Naive B cell (primary cell): Measurements from ENCODE around the gene GCN1. TPM values are rescaled to one million over a fixed set of nuclear protein-coding genes. Genes with fewer than 3 reads are reported as not detected.

Experiments used
- ATAC-seq, 2 donors: fragments of 150-1000 bp; cut with Tn5 transposase; 2 replicates each; pipeline ENCODE4 v1.10.0; 2021; ENCODE audit warnings: low read depth in 2 of 2, mild to moderate bottlenecking in 2 of 2, moderate library complexity in 2 of 2
- DNase-seq: peaks from one replicate; pipeline ENCODE4 v3.0.0; 2022
- H3K27ac Mint-ChIP-seq, 6 donors: one replicate each; pipeline ENCODE4 v1.8.0; 2020 to 2022; ENCODE audit warnings: mild to moderate bottlenecking in 6 of 6, mixed read lengths in 6 of 6, moderate library complexity in 5 of 6, inconsistent platforms in 2 of 6
- H3K27me3 Mint-ChIP-seq, 3 donors: one replicate each; pipeline ENCODE4 v1.8.0; 2021 to 2022; ENCODE audit warnings: mixed read lengths in 3 of 3, mild to moderate bottlenecking in 1 of 3
- H3K36me3 Mint-ChIP-seq, 2 donors: one replicate each; pipeline ENCODE4 v1.8.0; 2020 to 2022; ENCODE audit warnings: mixed read lengths in 2 of 2, inconsistent platforms in 1 of 2, mild to moderate bottlenecking in 1 of 2
- H3K4me1 Mint-ChIP-seq, 3 donors: one replicate each; pipeline ENCODE4 v1.8.0; 2020 to 2022; ENCODE audit warnings: mixed read lengths in 3 of 3, inconsistent platforms in 1 of 3, mild to moderate bottlenecking in 1 of 3, moderate library complexity in 1 of 3
- H3K4me3 Mint-ChIP-seq, 8 donors: one replicate each; pipeline ENCODE4 v1.8.0; 2020 to 2022; ENCODE audit warnings: mild to moderate bottlenecking in 8 of 8, mixed read lengths in 8 of 8, moderate library complexity in 8 of 8, inconsistent platforms in 2 of 8
- H3K9me3 Mint-ChIP-seq, 7 donors: one replicate each; pipeline ENCODE4 v1.8.0; 2020 to 2022; ENCODE audit warnings: mixed read lengths in 7 of 7, mild to moderate bottlenecking in 5 of 7, inconsistent platforms in 2 of 7, moderate library complexity in 1 of 7
- polyA plus RNA-seq, 6 donors: library from polyadenylated mRNA; unstranded; fragments of 300-500 nt; fragmentation: Illumina TruSeq; gene quantifications; one replicate each; pipeline ENCODE4 v1.2.3, GENCODE V29; 2021; ENCODE audit warnings: low read depth in 6 of 6

Gene GCN1
- polyA plus RNA-seq, 6 donors from 2014 or later, result 11.1 to 23.9 (median 18.7) TPM

GRCh38 chr12:120235369-120236323, 41.1 kb upstream of the GCN1 start:
- ATAC-seq (peak in 1 of 2 donors; percentile 43), DNase-seq (no peak)
- Mint-ChIP-seq H3K4me3 (peak overlapping the region in 1 of 8 donors; percentile 62), H3K36me3 (no peaks in the 10 kb centered on the region), H3K4me1 (peaks cover 30 to 34% (median 32%) of the 10 kb centered on the region in 3 donors), H3K9me3 (peaks cover 0 to 2% (median 0%) of the 10 kb centered on the region in 7 donors), H3K27ac (peak overlapping the region in 1 of 6 donors; percentile 42), H3K27me3 (peaks cover 68 to 89% (median 72%) of the 10 kb centered on the region in 3 donors)

GRCh38 chr12:120234643-120235368, 40.3 kb upstream of the GCN1 start:
- no peak overlapping the region for H3K27ac Mint-ChIP-seq
- no peak overlapping the region for H3K4me3 Mint-ChIP-seq
- no peak for DNase-seq
- ATAC-seq, result no peak
- H3K9me3 Mint-ChIP-seq, result peaks cover 0 to 2% (median 0%) of the 10 kb centered on the region in 7 donors
- H3K27me3 Mint-ChIP-seq, result peaks cover 63 to 85% (median 65%) of the 10 kb centered on the region in 3 donors
- no peaks in the 10 kb centered on the region for H3K36me3 Mint-ChIP-seq
- H3K4me1 Mint-ChIP-seq, result peaks cover 30 to 34% (median 32%) of the 10 kb centered on the region in 3 donors

- Mint-ChIP-seq H3K4me3 (peak overlapping the region in 2 of 8 donors; percentile 15 to 67), H3K36me3 (no peaks in the 10 kb centered on the region), H3K9me3 (peaks cover 0 to 2% (median 0%) of the 10 kb centered on the region in 7 donors), H3K27me3 (peaks cover 50 to 83% (median 60%) of the 10 kb centered on the region in 3 donors), H3K27ac (peak overlapping the region in 1 of 6 donors; percentile 39), H3K4me1 (peaks cover 32 to 42% (median 36%) of the 10 kb centered on the region in 3 donors)
- no peak for DNase-seq
- no peak for ATAC-seq
Measured at GRCh38 chr12:120231316-120232011, 36.9 kb upstream of the GCN1 start.

- no peak for ATAC-seq
- H3K27ac Mint-ChIP-seq, result no peak overlapping the region
- H3K36me3 Mint-ChIP-seq, result no peaks in the 10 kb centered on the region
- peak overlapping the region in 1 of 8 donors; percentile 67 for H3K4me3 Mint-ChIP-seq
- peaks cover 47 to 79% (median 60%) of the 10 kb centered on the region in 3 donors for H3K27me3 Mint-ChIP-seq
- DNase-seq, result no peak
- H3K4me1 Mint-ChIP-seq, result peaks cover 37 to 46% (median 40%) of the 10 kb centered on the region in 3 donors
- H3K9me3 Mint-ChIP-seq, result peaks cover 0 to 2% (median 0%) of the 10 kb centered on the region in 7 donors
Measured at GRCh38 chr12:120230974-120231315, 36.4 kb upstream of the GCN1 start.

- H3K4me3 Mint-ChIP-seq, result no peak overlapping the region
- peaks cover 42 to 79% (median 58%) of the 10 kb centered on the region in 3 donors for H3K27me3 Mint-ChIP-seq
- DNase-seq (no peak), ATAC-seq (no peak)
- peaks cover 42 to 47% (median 42%) of the 10 kb centered on the region in 3 donors for H3K4me1 Mint-ChIP-seq
- H3K9me3 Mint-ChIP-seq, result no peaks in the 10 kb centered on the region
- no peak overlapping the region for H3K27ac Mint-ChIP-seq
- H3K36me3 Mint-ChIP-seq, result no peaks in the 10 kb centered on the region
Measured at GRCh38 chr12:120230326-120230973, 35.9 kb upstream of the GCN1 start.

- peak overlapping the region in 1 of 8 donors; percentile 47 for H3K4me3 Mint-ChIP-seq
- peaks cover 46 to 54% (median 50%) of the 10 kb centered on the region in 3 donors for H3K4me1 Mint-ChIP-seq
- no peak overlapping the region for H3K27ac Mint-ChIP-seq
- no peak for ATAC-seq
- no peaks in the 10 kb centered on the region for H3K9me3 Mint-ChIP-seq
- peaks cover 35 to 74% (median 62%) of the 10 kb centered on the region in 3 donors for H3K27me3 Mint-ChIP-seq
- no peaks in the 10 kb centered on the region for H3K36me3 Mint-ChIP-seq
- no peak for DNase-seq
Measured at GRCh38 chr12:120229487-120230325, 35.2 kb upstream of the GCN1 start.

- H3K36me3 Mint-ChIP-seq, result no peaks in the 10 kb centered on the region
- H3K9me3 Mint-ChIP-seq, result no peaks in the 10 kb centered on the region
- no peak overlapping the region for H3K27ac Mint-ChIP-seq
- H3K4me1 Mint-ChIP-seq, result peaks cover 50 to 58% (median 54%) of the 10 kb centered on the region in 3 donors
- ATAC-seq, result no peak
- H3K27me3 Mint-ChIP-seq, result peaks cover 33 to 67% (median 62%) of the 10 kb centered on the region in 3 donors
- no peak for DNase-seq
- H3K4me3 Mint-ChIP-seq, result no peak overlapping the region
Measured at GRCh38 chr12:120229071-120229486, 34.6 kb upstream of the GCN1 start.

- Mint-ChIP-seq H3K4me3 (peak overlapping the region in 5 of 8 donors; percentile 35 to 81 (median 45)), H3K36me3 (no peaks in the 10 kb centered on the region), H3K4me1 (peaks cover 47 to 55% (median 54%) of the 10 kb centered on the region in 3 donors), H3K9me3 (no peaks in the 10 kb centered on the region), H3K27ac (no peak overlapping the region), H3K27me3 (peaks cover 30 to 65% (median 56%) of the 10 kb centered on the region in 3 donors)
- peak; percentile 84 for DNase-seq
- ATAC-seq, result peak; percentile 86 to 89
Measured at GRCh38 chr12:120228291-120229070, 34.0 kb upstream of the GCN1 start.

GRCh38 chr12:120228041-120228290, 33.5 kb upstream of the GCN1 start:
- Mint-ChIP-seq H3K36me3 (no peaks in the 10 kb centered on the region), H3K4me3 (peak overlapping the region in 3 of 8 donors; percentile 8 to 45 (median 15)), H3K4me1 (peaks cover 44 to 51% (median 50%) of the 10 kb centered on the region in 3 donors), H3K27me3 (peaks cover 30 to 65% (median 53%) of the 10 kb centered on the region in 3 donors), H3K9me3 (no peaks in the 10 kb centered on the region), H3K27ac (peak overlapping the region in 1 of 6 donors; percentile 27)
- DNase-seq (no peak), ATAC-seq (peak; percentile 22 to 27)

GRCh38 chr12:120227233-120228040, 32.9 kb upstream of the GCN1 start:
- Mint-ChIP-seq H3K9me3 (no peaks in the 10 kb centered on the region), H3K27ac (peak overlapping the region in 1 of 6 donors; percentile 27), H3K4me1 (peaks cover 41 to 45% (median 45%) of the 10 kb centered on the region in 3 donors), H3K36me3 (no peaks in the 10 kb centered on the region), H3K4me3 (peak overlapping the region in 1 of 8 donors; percentile 15), H3K27me3 (peaks cover 30 to 65% (median 50%) of the 10 kb centered on the region in 3 donors)
- DNase-seq, result no peak
- no peak for ATAC-seq
